Tongue (tissue), 2 donors: ENCODE data around the gene SERTAD2. TPM values are rescaled to one million over a fixed set of nuclear protein-coding genes. Genes with fewer than 3 reads are reported as not detected.
A peak's percentile ranks its signal among the peaks of the same experiment; 100 is the strongest.

Source experiments
- DNase-seq: peaks from one replicate; pipeline ENCODE4 v3.0.0-alpha.2; 2015
- total RNA-seq: library from RNA; depleted of rRNA; stranded (reverse); fragments of >200 nt; gene quantifications from one replicate; pipeline ENCODE4 v1.2.3, GENCODE V29; 2014

The SERTAD2 gene
- total RNA-seq, 1 donor from 2014 or later = 15.6 TPM

DNA sequence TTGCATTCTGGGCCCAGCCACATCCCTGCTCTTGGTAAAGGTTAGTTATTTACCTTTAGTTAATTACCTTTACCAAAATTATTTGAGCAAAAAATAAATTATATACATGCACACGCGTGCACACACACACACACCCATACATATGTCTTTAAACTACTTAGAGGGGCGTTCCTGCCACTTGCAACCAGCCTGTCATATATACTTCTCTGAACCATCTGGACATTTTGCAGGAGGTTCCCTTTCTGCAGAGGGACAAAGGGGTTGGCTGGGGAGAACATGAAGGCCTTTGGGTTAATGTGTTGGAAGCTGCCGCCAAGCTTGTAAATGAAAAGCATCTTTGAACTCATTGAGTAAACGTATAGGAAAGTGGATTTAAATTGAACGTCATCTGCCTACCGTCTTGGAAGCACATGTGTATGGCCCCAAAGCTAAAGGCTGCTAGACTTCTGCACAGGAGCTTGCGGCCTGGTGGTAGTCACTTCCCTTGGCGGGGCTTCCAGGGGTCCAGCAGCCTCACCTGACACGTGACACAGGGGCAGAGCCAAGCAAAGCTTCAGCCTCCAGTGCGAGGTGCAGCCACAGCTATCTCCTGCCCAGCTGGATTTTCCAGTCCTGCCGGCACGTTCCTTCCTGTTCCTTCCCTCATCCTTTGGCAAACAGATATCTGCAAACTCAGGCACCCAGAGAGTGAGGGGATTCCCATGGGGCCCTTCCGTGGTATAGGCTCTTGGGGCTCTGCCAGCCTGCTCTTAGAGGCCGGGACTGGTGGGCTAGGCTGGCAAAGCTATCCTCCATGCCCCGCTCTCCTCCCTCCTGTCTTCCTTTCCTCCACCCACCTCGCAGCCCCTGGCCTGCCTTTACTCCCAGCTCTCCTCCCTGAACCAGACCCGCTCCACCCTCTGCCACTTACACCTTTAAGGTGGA, 46.1 kb downstream of the SERTAD2 start:
- DNase-seq = peak; percentile 73

DNA sequence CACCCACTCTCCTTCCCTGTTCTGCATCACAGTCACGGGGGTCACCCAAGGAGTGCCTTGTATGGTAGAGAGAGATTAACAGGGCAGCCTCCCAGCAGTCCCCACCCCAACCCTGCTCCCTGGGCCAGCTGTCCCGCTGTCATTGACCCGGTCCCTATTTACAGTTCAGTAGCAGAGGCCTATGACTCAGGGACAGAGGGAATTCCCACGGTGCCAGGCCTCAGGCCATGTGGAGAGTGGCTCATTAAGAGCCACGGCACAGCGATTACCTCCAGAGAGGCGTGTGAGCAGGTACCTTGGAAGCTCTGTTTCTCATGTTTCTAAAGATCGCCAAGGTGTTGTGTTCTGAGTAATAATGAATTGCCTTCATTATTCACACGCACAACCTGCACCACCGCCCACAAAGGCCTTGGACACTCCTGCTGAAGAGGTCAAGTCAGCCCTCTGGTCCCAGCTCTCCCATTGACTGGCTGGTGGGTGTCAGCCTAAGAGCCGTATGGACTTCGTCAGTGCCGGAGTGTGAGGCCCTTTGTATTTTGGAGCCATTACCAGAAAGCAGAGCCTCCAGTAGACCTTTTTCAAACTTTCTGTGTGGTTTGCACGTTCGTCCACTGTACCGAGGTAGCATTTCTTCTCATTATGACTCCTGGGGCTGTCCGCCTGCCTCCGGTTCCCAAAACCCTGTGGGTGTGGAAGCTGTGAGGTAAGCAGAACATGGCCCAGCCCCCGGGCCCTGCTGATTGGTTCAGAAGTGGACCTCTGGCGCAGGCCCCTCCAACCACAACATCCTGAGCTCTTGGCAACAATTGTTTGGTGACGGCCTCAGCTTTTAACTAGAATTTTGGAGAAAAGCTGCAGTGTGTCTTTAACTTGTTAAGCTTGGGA, 47.0 kb downstream of the SERTAD2 start:
- peak; percentile 95 for DNase-seq

DNA sequence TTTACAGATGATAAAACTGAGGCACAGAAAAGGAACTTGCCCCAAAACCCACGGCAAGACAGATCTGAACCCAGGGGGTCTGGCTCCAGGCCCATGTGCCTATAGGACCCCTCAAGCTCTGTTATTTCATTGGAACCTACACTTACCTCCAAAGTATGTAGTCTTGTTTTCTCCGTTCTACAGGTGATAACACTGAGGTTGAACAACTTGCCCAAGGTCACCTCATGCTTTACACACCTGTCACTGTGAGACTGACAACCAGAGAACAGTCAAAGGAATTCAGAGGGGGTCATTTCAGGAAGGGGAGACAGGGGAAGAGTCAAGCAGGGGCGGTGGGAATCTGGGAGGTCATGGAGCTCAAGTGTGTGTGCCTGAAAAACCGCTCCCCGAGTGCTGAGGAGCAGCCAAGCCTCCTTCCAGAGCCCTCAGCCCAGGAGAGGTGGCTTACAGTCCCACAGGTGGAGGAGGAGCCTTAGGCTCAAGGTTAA, 47.7 kb downstream of the SERTAD2 start:
- DNase-seq = no peak

DNA sequence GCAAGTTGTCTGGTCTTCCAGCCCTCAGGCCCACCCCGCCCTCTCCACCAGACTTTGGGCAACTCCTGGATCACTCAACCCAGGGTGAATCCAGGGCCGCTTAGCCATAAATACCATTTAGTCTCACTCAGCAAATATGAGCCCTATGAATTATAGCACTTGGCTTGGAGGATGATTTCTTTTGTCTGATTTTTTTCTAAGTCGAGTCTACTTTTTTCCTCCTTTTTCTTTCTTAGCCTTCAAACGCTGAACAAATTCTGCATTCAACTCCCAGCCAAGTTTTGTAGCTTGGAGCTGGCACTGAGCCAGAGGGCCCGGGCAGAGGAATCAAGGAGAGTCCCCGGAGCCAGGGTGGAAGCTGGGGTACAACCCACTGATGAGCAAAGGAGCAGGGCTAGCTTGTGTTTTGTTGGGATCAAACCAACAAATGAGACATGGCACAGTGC, 48.7 kb downstream of the SERTAD2 start:
- DNase-seq = peak; percentile 48

DNA sequence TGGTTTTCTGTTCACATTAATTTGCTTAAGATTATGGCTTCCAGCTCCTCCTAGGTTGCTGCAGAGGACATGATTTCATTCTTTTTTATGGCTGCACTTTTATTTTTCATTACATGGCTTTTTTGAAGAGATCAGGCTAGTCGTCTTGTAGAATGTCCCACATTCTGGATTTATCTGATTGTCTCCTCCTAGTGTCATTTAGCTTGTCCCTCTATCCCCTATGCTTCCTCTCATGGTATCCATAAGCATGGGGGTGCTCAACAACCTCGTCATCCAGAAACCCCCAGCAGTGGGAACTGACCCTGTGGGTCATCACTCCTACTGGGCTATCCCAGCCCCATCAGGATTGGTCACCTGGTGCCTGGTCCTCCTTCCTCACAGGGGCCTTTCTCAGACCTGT, 49.6 kb downstream of the SERTAD2 start:
- no peak for DNase-seq

DNA sequence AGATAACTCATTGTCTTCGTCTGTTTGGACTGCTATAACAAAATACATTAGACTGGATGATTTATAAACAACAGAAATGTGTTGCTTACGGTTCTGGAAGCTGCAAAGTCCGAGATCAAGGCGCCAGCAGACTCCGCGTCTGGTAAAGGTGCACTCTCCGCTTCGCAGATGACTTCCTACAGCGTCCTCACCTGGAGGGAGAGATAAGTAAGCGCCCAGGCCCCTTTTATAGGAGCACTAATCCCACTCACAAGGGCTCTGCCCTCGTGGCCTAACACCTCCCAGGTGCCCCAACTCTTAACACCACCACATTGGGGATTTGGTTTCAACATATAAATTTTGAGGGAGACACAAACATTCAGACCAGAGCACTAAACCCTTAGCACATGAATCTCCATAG, 51.3 kb downstream of the SERTAD2 start:
- DNase-seq = no peak

DNA sequence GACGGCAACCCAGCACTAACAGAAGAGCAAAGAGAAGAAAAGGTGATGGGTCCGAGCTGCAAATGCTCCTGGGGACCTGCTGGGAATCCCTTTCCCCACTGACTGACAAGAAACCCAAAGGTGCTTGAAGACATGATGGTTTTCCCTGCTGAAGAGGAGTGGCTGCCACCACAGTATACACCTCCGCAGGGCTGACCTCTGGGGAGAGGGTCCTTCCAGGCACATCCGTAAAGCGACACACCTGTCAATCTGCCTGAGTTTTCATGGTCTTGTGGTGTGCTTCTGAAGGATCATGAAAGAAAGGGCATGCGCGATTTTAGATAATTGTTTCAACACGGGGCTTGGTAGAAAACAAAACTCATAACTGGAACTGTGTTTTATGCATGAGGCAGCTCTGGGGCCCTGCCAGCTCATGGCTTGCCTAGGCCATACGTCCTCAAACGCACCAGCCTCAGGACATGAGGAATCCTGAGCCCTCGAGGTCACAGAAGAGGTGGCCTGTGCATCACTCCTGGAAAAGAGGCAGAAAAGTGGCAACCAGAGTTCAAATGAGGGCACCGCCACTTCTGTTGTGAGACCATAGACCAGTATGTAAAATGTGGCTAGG, 51.8 kb downstream of the SERTAD2 start:
- DNase-seq = no peak

DNA sequence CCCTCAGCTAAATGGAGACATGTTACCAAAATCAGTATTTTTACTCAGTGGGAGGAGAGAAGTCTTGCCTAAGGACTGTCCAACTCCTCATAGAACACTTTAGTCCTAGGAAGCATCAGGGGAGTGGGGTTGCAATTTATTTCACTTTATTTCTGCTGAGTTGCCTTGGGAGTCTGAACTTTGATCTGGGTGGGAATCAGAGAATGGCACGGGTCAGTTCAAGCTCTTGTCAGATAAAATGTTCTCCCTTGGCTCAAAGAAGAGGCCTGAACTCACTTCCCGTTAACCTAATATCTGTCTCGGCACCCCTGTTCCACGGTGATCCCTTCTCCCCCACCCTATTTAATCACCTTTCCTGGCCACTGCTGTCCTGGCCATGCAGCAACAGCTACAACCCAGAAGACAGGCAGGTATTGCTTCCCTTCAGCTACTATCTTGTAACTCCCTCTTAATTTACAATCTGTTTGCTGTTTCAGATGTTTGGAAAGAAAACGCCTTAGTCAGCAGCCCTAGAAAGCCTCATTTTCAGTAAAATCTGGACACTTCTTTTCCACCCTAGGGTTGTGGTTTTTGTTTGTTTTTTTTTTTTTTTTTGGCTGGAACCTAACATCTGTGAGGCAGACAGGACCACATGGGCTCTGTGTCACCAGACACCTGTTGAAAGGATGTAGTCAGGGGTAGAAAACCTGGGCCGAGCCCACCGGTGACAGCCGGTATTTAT, 52.5 kb downstream of the SERTAD2 start:
- DNase-seq = no peak

DNA sequence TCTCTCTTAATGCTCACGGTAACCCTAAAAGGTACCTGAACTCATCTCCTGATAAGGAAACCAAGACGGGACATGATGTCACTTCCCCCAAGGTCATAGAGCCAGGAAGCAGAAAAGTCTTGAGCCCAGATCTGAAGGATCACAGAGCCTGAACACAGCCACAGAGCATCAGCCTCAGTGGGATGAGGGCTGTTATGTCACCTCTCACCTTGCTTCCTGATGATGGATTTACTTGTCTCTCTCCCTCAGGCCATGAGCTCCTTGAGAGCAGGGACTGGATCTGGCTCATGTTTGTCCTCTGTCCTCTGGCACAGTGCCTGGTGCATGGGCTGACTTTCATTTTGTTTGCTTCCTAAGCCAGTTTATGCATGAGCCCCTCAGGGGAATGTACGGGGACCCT, 54.2 kb downstream of the SERTAD2 start:
- no peak for DNase-seq

DNA sequence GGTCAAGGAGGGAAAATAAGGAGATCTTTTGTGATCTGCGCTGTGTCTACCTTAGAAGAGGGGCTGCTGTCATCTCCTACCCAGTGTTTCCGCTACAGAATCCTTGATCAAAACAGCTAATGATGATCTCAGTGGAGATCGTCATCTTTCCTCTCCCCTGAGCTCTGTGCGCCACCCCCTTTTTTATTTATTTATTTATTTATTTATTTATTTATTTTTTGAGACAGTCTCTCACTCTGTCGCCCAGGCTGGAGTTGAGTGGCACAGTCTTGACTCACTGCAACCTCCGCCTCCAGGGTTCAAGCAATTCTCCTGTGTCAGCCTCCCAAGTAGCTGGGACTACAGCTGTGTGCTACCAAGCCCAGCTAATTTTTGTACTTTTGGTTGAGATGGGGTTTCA, 55.5 kb downstream of the SERTAD2 start:
- no peak for DNase-seq

DNA sequence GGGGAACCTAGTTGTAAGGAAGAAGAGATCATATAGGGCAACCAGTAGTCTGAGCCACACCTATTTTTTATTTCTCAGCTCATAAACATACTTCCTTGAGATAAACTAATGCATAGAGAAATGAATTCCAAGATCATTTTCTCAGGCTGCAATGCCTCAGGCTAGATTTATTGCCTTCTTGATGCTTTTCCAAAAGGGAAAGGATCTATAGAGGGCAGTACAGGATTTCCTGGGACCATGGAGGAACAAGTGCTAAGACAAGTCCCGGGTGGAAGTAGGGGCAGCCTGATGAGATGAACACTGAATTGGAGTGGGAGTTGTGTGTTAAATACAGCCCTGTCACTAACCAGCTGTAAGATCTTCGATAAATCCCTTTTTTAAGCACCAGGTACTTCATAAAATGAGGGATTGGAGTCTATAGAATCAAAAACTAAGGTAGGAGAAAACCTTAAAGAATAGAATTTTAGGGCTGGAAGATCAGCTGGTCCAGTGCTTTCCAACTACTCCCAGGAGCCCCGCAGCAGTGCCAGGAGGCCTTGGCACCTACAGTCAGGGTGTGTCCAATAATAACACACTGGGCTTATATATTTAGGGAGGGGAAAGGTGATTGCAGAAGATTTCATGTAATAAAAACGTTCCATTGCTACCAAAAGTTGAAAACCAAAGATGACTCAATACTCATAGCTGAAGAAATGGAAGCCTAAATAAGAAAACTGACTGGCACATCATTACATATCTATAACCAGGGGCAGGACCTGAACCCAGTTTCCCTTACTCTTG, 58.1 kb downstream of the SERTAD2 start:
- peak; percentile 63 for DNase-seq

DNA sequence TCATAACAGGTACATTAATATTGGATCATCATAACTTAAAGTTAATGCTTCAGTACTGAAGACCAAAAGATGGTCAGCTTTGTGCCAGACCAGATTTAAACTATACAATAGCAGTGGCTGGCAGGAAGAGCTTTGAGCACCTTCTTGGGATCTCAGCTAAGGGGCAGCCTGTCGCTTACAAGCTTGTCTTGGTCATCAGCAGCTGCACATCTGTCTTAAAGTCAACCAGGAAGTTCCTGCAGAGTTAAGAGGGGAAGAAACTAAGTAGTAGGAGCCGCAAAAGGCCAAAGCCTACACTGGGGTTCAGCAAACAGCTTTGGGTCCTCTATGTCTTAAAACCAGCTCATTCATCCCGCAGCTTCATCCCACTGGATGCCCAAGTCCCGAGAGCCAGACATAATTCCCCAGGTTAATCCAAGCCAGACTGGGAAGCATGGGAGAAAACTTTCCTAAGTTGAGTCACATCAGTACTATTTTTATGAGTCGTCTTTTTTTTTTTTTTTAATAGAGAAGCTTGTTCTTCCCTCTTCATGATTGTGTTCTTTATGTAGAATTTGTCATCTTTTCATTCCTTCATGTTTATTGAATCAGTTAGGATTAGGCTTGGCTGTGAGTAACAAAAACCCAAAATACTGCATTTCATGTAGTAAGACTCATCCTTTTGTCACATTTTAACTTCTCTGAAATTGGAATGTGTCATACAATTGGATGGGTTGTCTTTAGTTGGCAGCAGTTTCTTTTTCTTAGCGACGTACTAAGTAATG, 59.3 kb downstream of the SERTAD2 start:
- no peak for DNase-seq

DNA sequence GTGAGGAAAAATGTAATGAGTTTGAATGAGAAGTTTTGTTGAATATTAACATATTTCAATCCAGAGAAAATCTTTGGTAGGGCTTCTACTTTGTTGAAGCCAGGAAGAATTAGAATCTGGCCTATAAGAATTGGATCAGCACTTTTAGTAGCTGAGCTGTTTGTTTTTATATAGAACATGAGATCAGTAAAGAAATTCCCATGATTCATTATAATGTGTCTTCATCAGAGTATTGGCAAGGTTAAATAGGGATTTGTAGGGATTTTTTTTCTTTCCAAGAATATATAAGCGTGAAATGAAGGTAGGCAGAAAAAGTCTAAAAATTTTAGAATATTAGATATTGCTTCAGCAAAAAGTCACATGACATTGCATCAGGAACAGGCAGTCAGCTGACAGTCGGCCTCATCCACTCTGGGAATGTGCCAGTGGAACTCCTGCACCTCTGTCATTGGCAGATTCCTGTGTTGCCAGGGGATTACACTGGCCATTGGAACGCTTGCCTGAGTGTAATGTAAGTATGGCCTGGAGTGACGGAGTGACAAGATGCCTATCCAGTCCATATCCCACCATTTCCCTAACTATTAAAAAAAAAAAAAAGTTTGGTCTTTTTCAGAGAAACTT, 60.6 kb downstream of the SERTAD2 start:
- no peak for DNase-seq

DNA sequence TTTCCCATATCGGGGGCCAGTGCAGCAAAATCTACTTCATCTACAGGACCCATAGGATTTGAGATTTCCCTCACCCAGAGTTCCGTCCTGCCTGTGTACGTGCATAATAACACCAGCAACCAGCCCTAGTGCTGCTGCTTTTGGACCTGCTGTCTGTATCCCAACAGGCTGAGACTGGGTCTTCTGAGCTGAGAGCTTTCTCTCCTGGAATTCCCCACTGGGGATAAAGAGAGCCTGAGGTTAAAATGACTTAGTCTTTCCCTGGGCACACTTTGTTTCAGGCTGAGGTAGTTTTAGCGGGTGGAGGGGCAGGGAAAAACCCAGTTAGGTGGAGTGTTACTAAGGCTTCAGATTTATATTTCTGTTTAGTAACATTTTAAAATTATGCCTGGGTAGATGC, 62.5 kb downstream of the SERTAD2 start:
- no peak for DNase-seq

DNA sequence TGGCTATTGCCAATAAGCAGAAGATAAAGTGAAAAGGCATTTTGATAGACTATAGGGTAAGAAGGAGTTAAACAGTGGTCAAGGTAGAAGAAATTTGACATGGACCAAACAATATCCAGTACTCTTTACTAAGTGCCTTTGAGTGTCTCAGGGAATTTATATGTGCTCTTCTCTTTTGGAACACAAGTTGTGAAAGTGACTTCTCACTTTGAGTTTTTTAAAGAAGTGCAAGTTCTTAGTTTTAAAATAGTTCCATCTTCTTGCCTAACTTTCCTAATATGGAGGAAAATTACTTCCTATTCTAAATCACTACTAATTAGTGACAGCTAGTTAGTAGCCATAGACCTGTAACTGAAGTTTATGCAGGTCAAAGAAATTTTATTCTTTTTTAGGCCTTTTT, 66.2 kb downstream of the SERTAD2 start:
- DNase-seq = no peak

DNA sequence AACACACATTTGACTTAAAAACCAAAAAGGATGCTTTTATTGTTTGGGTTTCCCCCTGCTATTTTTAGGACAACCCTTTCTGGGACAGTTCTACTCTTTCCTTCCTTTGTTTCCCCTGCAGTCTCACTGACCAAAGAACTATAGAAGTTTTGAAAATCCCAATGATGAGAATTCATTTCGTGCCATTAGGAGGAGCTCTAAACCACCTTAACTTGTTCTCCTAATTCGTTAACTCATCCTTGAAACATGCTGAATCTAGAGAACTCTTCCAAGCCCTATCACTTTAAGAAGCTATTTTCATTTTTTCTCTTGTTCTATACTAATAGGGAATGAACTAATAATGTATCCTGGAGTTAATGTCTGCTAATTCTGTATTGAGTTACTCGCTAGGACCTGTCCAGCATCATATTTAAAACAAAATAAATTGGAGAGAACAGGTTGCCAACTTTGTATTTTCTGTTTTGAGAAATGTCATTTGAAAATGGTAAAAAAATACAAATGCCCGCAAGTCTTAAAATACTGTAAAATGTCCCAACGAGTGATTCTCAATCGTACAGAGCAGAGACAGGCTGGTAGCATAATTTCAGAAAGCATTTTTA, 66.7 kb downstream of the SERTAD2 start:
- peak; percentile 81 for DNase-seq

DNA sequence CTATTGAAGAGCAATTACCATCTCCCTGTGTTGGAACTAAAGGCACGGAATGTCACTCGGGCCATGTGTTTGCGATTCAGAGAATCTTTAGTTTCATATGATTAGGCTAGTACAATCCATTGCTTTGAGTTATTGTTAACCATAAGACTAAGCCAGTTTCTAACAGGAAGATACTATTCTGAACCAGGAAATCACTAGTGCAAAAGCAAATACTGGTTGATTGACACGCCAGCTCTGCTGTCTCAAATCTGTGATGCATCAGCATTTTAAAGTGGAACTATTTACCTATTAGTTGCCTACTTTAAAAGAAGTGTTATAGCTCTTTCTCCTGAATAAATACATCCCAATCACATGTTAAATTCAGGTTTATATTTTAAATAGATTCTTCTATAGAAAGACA, 67.7 kb downstream of the SERTAD2 start:
- DNase-seq = no peak

DNA sequence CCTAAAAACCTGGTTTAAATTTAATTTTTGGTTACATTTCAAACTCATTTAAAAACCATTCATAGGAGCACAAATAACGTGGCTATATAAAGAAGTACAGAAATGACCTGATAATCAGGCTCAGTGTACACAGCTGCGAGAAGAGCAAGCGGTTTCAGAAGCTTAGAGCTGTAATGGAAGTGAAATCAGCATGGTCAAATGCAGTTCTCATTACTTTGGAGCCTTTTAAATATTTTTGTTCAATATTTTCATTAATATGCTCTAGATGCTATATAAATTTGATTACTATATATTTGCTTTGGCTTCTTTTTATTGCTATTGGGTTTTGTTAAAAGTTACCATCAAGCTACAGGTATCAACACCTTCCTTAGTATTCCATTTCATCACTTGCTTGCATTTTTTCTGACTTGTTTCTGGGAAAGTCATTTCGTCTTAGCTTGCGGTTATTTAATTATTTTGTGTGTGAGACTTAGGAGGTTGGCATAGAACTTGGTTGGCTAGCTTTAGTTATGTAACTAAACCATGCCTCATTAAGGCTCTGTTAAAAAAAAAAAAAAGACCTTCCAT, 70.9 kb downstream of the SERTAD2 start:
- DNase-seq = peak; percentile 19
